Ovary (tissue), 9 donors: ENCODE measurements around the gene LDLRAD2. TPM values are rescaled to one million over a fixed set of nuclear protein-coding genes. Genes with fewer than 3 reads are reported as not detected.
"Not testable (repeated sequence)": the region's sequence is repeated elsewhere in the genome, so short reads cannot be mapped to it uniquely, and the experiment has no call there.

Source experiments
- DNase-seq, 5 donors: peaks; one replicate each; pipeline ENCODE4 v3.0.0-alpha.2; 2019 to 2020
- H3K27ac ChIP-seq, 2 donors: fragments of 200-600 bp; one replicate each; pipeline versions ENCODE4 v1.5.1 to v1.8.0; 2019 to 2022
- H3K27me3 ChIP-seq: fragments of 200-600 bp; one replicate; pipeline ENCODE4 v1.8.0; 2022
- H3K36me3 ChIP-seq: fragments of 200-600 bp; sonication (generic); one replicate; pipeline ENCODE4 v1.5.1; 2019
- H3K4me1 ChIP-seq: one replicate; pipeline ENCODE4 v1.8.1; 2013; ENCODE audit warnings: mild to moderate bottlenecking, moderate library complexity; ENCODE audit not compliant: insufficient read depth
- H3K4me3 ChIP-seq: fragments of 200-600 bp; sonication (generic); one replicate; pipeline ENCODE4 v1.5.1; 2017
- H3K9me3 ChIP-seq, 2 donors: fragments of 200-600 bp in 1 of 2; sonication (generic) in 1 of 2; one replicate each; pipeline versions ENCODE4 v1.5.1 to v1.8.1; 2013 to 2019; ENCODE audit warnings: mild to moderate bottlenecking in 1 of 2, moderate library complexity in 1 of 2
- EP300 ChIP-seq: sonication (generic); formaldehyde crosslinking; IDR thresholded peaks from one replicate; pipeline ENCODE4 v1.6.1; 2017; ENCODE audit warnings: antibody characterized with exemption
- POLR2A ChIP-seq: fragments of 450-650 bp; IDR thresholded peaks from one replicate; pipeline ENCODE4 v1.6.1; 2017; ENCODE audit warnings: antibody characterized with exemption, mild to moderate bottlenecking, moderate library complexity
- WGBS, 3 donors: extraction: QIAGEN DNeasy Blood & Tissue Kit in 1 of 3; methylation state at CpG; one replicate each; pipeline versions ENCODE4 v1.1.5 to v1.1.7; 2013 to 2017; 5-methylcytosine and 5-hydroxymethylcytosine counted together
- intact Hi-C, 4 donors: fragments of 100-400 bp; cut with DNase I; formaldehyde crosslinking; loops; one replicate each; pipeline versions ENCODE4 v1.11.0 to v1.15.1; 2022 to 2023
- polyA plus RNA-seq, 2 donors: library from polyadenylated mRNA; stranded (reverse); fragments of 200-250 nt in 1 of 2; fragments of 350-450 nt in 1 of 2; fragmentation: Illumina TruSeq in 1 of 2; extraction: RNeasy Lipid Tissue Mini Kit (QIAGEN cat#74804) in 1 of 2; gene quantifications; one replicate each; pipeline ENCODE4 v1.2.3, GENCODE V29; 2013 to 2014
- total RNA-seq, 7 donors: library from RNA; depleted of rRNA in 2 of 7; stranded (reverse); fragments of >200 nt in 2 of 7; fragmentation: NEBNext Ultra II Directional in 3 of 7; extraction: Animal tissue kit (Norgen Biotek cat#: 25700) in 3 of 7; gene quantifications; one replicate each; pipeline versions ENCODE4 v1.1.0 to v1.2.4, GENCODE V29; 2016 to 2023
- TF ChIP-seq, protein P1 (sequence below), 3 donors: fragments of 450-650 bp in 2 of 3; fragments of 200-600 bp in 1 of 3; IDR thresholded peaks; one replicate each; pipeline versions ENCODE4 v1.5.1 to v1.8.0; 2016 to 2022; ENCODE audit warnings: antibody characterized with exemption in 3 of 3, mild to moderate bottlenecking in 1 of 3
- donor health status: DM: no; HTN: no; CAD: no; lungs with moderate emphysema.
- donor health status: DM: no; HTN: no; CAD: no.
- donor health status: Bipolar disorder and iron deficiency.
- donor health status: DM: yes; HTN: yes; CAD: no.
- donor health status: DM: no; HTN: no; CAD: no.
- donor health status: DM: yes; HTN: yes; CAD: no.

Gene LDLRAD2
- total and polyA plus RNA-seq, 9 donors = 0.07 to 0.88 (median 0.23) TPM; not detected in 2

DNA sequence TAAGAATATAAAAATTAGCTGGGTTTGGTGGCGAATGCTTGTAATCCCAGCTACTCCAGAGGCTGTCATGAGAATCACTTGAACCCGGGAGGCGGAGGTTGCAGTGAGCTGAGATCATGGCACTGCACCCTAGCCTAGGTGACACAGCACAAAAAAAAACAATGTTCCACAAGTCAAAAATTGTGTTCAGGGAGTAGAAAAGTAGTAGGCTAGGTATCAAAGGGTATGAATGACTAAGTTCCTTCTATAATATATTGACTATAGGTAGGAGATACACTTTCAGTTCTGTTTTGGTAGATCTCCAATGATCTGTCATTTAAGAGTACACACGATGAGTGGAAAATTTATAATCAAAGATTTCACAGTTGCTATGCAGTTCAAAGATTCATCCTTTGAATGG is 45.9 kb upstream of the LDLRAD2 start:
- Histone ChIP-seq H3K9me3 (no peaks in the 10 kb centered on the region), H3K27me3 (no peaks in the 10 kb centered on the region), H3K27ac (no peak overlapping the region), H3K4me3 (no peak overlapping the region), H3K4me1 (peaks cover 15% of the 10 kb centered on the region), H3K36me3 (no peaks in the 10 kb centered on the region)
- DNase-seq = no peak
- no peak for TF ChIP-seq POLR2A
- TF ChIP-seq EP300 = no peak
- TF ChIP-seq, protein P1, sequence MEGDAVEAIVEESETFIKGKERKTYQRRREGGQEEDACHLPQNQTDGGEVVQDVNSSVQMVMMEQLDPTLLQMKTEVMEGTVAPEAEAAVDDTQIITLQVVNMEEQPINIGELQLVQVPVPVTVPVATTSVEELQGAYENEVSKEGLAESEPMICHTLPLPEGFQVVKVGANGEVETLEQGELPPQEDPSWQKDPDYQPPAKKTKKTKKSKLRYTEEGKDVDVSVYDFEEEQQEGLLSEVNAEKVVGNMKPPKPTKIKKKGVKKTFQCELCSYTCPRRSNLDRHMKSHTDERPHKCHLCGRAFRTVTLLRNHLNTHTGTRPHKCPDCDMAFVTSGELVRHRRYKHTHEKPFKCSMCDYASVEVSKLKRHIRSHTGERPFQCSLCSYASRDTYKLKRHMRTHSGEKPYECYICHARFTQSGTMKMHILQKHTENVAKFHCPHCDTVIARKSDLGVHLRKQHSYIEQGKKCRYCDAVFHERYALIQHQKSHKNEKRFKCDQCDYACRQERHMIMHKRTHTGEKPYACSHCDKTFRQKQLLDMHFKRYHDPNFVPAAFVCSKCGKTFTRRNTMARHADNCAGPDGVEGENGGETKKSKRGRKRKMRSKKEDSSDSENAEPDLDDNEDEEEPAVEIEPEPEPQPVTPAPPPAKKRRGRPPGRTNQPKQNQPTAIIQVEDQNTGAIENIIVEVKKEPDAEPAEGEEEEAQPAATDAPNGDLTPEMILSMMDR (IDR thresholded peaks at IDR 0.05) = no peak
- 82 to 95% (median 95%) methylated on average over 4 of the region's 4 CpGs for WGBS, 3 donors
- intact Hi-C loops = no loop called here

DNA sequence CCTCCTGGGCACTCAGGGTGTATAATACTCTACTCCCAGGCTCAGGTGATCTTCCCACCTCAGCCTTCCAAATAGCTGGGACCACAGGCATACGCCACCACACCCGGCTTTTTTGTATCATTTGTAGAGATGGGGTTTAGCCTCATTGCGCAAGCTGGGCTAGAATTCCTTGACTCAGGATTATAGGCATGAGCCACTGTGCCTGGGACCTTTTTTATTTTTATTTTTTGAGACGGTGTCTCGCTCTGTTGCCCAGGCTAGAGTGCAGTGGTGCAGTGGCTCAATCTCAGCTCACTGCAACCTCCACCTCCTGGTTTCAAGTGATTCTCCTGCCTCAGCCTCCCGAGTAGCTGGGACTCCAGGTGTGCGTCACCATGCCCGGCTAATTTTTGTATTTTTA is 45.0 kb upstream of the LDLRAD2 start:
- H3K27ac ChIP-seq, H3K9me3 ChIP-seq, H3K36me3 ChIP-seq, DNase-seq, H3K4me3 ChIP-seq, H3K27me3 ChIP-seq, intact Hi-C loops: not testable (repeated sequence)
- 95 to 98% (median 95%) methylated on average over 8 of the region's 8 CpGs for WGBS, 3 donors
- H3K4me1 ChIP-seq = peaks cover 13% of the 10 kb centered on the region

DNA sequence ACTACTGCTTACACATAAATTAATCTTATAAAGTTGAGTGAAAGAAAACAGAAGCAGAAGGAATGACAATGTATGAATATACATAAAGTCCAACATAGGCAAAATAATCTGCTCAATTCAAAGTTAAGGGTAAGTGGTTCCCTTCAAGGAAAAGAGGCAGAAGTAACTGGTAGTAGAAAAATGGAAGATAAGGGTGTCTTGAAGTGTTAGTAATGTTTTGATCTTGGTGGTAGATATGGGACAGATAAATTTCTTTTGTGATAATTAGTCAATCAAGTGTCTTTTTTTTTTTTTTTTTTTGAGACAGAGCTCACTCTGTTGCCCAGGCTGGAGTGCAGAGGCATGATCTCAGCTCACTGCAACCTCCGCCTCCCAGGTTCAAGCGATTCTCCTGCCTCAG is 41.9 kb upstream of the LDLRAD2 start:
- Histone ChIP-seq H3K9me3 (no peaks in the 10 kb centered on the region), H3K27me3 (no peaks in the 10 kb centered on the region), H3K27ac (no peak overlapping the region), H3K36me3 (no peaks in the 10 kb centered on the region), H3K4me3 (no peak overlapping the region), H3K4me1 (peaks cover 4% of the 10 kb centered on the region)
- no peak for DNase-seq
- intact Hi-C loops = no loop called here
- 90 to 100% (median 97%) methylated on average over 2 of the region's 2 CpGs for WGBS, 3 donors
- TF ChIP-seq POLR2A = no peak
- no peak for TF ChIP-seq EP300
- TF ChIP-seq, protein P1 (IDR thresholded peaks at IDR 0.05) = no peak

DNA sequence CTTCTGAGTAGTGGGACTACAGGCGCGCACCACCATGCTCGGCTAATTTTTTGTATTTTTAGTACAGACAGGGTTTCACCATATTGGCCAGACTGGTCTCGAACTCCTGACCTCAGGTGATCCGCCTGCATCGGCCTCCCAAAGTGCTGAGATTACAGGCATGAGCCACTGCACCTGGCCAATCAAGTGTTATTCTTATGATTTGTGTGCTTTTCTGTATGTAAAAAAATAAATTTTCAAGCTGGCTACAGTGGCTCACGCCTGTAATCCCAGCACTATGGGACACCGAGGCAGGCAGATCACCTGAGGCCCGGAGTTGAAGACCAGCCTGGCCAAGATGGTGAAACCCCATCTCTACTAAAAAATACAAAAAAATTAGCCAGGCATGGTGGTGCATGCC is 41.5 kb upstream of the LDLRAD2 start:
- intact Hi-C loops, H3K4me3 ChIP-seq, H3K27ac ChIP-seq, H3K27me3 ChIP-seq, H3K4me1 ChIP-seq, H3K36me3 ChIP-seq, H3K9me3 ChIP-seq, DNase-seq: not testable (repeated sequence)
- WGBS, 3 donors = 89 to 94% (median 90%) methylated on average over 9 of the region's 9 CpGs

DNA sequence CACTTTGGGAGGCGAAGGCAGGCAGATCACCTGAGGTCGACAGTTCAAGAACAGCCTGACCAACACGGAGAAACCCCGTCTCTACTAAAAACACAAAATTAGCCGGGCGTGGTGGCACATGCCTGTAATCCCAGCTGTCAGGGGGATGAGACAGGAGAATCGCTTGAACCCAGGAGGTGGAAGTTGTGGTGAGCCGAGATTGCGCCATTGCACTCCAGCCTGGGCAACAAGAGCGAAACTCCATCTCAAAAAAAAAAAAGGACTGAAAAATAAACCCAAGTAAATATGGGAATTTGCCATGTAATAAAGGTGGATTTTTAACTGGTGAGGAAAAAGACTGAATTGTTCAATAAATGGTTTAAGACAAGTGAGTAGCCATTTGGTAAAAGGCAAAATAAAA is 40.4 kb upstream of the LDLRAD2 start:
- H3K27ac ChIP-seq, H3K36me3 ChIP-seq, H3K27me3 ChIP-seq, H3K9me3 ChIP-seq, H3K4me1 ChIP-seq, intact Hi-C loops, DNase-seq, H3K4me3 ChIP-seq: not testable (repeated sequence)
- 85 to 89% (median 88%) methylated on average over 10 of the region's 10 CpGs for WGBS, 3 donors

DNA sequence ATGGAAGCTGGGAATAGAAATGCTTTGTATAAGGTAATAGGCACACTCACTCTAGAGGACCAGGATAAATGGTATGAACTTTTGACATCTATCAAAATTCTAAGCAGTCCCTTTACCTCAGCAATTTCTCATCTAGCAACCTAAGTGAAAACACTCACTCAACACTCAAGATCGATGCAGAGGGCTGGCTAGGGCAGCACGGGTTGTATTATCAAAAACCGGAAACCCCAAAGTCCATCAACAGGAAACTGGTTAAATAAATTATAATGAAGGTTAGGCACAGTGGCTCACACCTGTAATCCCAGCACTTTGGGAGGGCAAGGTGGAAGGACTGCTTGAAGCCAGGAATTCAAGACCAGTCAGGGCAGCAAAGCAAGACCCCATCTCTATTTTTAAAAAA is 38.5 kb upstream of the LDLRAD2 start:
- intact Hi-C loops = no loop called here
- WGBS, 3 donors = 51 to 57% (median 53%) methylated on average over 3 of the region's 3 CpGs
- no peaks in the 10 kb centered on the region for H3K9me3 ChIP-seq
- H3K36me3 ChIP-seq = no peaks in the 10 kb centered on the region
- H3K27me3 ChIP-seq = no peaks in the 10 kb centered on the region
- H3K4me3 ChIP-seq = no peak overlapping the region
- TF ChIP-seq, protein P1 (IDR thresholded peaks at IDR 0.05) = no peak
- TF ChIP-seq EP300 = no peak
- TF ChIP-seq POLR2A = no peak
- H3K27ac ChIP-seq = no peak overlapping the region
- H3K4me1 ChIP-seq = peaks cover 1% of the 10 kb centered on the region
- no peak for DNase-seq
